Measurements from ENCODE around the gene BRPF3. TPM values are rescaled to one million over a fixed set of nuclear protein-coding genes. Genes with fewer than 3 reads are reported as not detected.

Gene BRPF3
- total RNA-seq, 1 donor from 2014 or later, result 6.3 TPM

GRCh38 chr6:36178544-36178943 lies 18.0 kb upstream of the BRPF3 start:
- H3K36me3 ChIP-seq (ENCODE audit: control insufficient read depth, insufficient read depth, low read length), result no peaks in the 10 kb centered on the region
- FAIRE-seq, result no peak
- TF ChIP-seq, protein P1, sequence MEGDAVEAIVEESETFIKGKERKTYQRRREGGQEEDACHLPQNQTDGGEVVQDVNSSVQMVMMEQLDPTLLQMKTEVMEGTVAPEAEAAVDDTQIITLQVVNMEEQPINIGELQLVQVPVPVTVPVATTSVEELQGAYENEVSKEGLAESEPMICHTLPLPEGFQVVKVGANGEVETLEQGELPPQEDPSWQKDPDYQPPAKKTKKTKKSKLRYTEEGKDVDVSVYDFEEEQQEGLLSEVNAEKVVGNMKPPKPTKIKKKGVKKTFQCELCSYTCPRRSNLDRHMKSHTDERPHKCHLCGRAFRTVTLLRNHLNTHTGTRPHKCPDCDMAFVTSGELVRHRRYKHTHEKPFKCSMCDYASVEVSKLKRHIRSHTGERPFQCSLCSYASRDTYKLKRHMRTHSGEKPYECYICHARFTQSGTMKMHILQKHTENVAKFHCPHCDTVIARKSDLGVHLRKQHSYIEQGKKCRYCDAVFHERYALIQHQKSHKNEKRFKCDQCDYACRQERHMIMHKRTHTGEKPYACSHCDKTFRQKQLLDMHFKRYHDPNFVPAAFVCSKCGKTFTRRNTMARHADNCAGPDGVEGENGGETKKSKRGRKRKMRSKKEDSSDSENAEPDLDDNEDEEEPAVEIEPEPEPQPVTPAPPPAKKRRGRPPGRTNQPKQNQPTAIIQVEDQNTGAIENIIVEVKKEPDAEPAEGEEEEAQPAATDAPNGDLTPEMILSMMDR (IDR thresholded peaks at IDR 0.05; ENCODE audit: insufficient read depth, low read length, severe bottlenecking), result no peak
- no peak overlapping the region for H3K4me3 ChIP-seq (ENCODE audit: low read depth, low read length)
- DNase-seq (ENCODE audit: low read depth), result no peak
- H3K27me3 ChIP-seq (ENCODE audit: control insufficient read depth, insufficient read depth, low read length), result no peaks in the 10 kb centered on the region

DNA sequence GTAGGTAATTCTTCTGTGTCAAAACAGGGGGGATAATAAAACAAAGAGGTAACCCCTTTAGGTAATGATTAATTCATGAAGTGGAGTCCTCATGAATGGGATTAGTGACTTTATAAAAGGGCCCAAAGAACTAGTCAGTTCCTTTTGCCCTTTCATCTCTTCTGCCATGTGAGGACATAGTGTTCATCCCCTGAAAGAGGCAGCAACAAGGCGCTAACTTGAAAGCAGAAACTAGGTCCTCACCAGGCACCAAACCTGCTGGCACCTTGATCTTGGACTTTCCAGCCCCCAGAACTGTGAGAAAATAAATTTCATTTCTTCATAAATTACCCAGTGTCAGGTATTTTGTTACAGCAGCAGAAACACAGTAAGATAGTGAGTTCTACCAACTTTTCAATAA lies 16.4 kb upstream of the BRPF3 start:
- Histone ChIP-seq H3K4me3 (ENCODE audit: low read depth, low read length) (no peak overlapping the region), H3K36me3 (ENCODE audit: control insufficient read depth, insufficient read depth, low read length) (no peaks in the 10 kb centered on the region), H3K27me3 (ENCODE audit: control insufficient read depth, insufficient read depth, low read length) (no peaks in the 10 kb centered on the region)
- DNase-seq (ENCODE audit: low read depth), result no peak
- no peak for FAIRE-seq
- TF ChIP-seq, protein P1 (IDR thresholded peaks at IDR 0.05; ENCODE audit: insufficient read depth, low read length, severe bottlenecking), result no peak

DNA sequence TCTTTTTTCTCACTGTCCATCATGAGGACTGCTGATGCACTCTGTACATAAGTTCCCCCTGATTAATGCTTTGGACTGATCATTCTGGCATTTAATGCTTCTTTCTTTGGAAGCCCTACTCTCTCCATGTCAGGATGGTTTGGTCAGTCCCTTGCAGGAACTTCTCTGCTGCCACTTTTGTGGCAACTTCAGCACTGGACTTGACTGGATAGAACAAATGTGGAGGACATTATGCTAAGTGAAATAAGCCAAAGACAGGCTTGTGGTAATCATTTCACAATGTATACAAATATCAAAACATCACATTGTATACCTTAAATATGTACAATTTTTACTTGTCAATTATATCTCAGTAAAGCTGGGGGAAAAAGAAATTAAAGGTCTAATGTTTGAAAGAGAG lies 12.2 kb upstream of the BRPF3 start:
- TF ChIP-seq, protein P1 (IDR thresholded peaks at IDR 0.05; ENCODE audit: insufficient read depth, low read length, severe bottlenecking), result no peak
- Histone ChIP-seq H3K36me3 (ENCODE audit: control insufficient read depth, insufficient read depth, low read length) (no peaks in the 10 kb centered on the region), H3K27me3 (ENCODE audit: control insufficient read depth, insufficient read depth, low read length) (no peaks in the 10 kb centered on the region), H3K4me3 (ENCODE audit: low read depth, low read length) (no peak overlapping the region)
- DNase-seq (ENCODE audit: low read depth) (no peak), FAIRE-seq (no peak)

- FAIRE-seq (no peak), DNase-seq (ENCODE audit: low read depth) (no peak)
Measured at GRCh38 chr6:36186199-36186598, 10.3 kb upstream of the BRPF3 start.

DNA sequence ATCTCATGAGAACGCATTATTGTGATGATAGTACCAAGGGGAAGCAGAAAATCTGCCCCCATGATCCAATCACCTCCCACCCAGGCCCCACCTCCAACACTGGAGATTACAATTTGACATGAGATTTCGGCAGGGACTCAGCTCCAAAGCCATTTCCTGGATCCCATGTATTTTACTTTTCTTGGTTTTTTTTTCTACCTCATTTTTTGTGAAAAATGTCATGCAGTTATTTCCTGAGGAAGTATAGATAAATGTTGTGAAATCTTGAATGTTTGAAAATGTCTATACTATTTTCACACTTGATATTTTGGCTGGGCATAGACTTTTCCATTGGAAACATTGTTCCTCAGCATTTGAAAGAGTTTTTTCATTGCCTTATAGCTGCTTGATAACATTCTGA lies 9.1 kb upstream of the BRPF3 start:
- DNase-seq (ENCODE audit: low read depth), result no peak
- H3K27me3 ChIP-seq (ENCODE audit: control insufficient read depth, insufficient read depth, low read length), result no peaks in the 10 kb centered on the region
- no peak overlapping the region for H3K4me3 ChIP-seq (ENCODE audit: low read depth, low read length)
- no peak for FAIRE-seq
- TF ChIP-seq, protein P1 (IDR thresholded peaks at IDR 0.05; ENCODE audit: insufficient read depth, low read length, severe bottlenecking), result no peak
- H3K36me3 ChIP-seq (ENCODE audit: control insufficient read depth, insufficient read depth, low read length), result no peaks in the 10 kb centered on the region

More at GRCh38 chr6:36186199-36186598, 10.3 kb upstream of the BRPF3 start:
- no peaks in the 10 kb centered on the region for H3K27me3 ChIP-seq (ENCODE audit: control insufficient read depth, insufficient read depth, low read length)
- H3K36me3 ChIP-seq (ENCODE audit: control insufficient read depth, insufficient read depth, low read length), result no peaks in the 10 kb centered on the region
- H3K4me3 ChIP-seq (ENCODE audit: low read depth, low read length), result no peak overlapping the region
- TF ChIP-seq, protein P1 (IDR thresholded peaks at IDR 0.05; ENCODE audit: insufficient read depth, low read length, severe bottlenecking), result no peak

DNA sequence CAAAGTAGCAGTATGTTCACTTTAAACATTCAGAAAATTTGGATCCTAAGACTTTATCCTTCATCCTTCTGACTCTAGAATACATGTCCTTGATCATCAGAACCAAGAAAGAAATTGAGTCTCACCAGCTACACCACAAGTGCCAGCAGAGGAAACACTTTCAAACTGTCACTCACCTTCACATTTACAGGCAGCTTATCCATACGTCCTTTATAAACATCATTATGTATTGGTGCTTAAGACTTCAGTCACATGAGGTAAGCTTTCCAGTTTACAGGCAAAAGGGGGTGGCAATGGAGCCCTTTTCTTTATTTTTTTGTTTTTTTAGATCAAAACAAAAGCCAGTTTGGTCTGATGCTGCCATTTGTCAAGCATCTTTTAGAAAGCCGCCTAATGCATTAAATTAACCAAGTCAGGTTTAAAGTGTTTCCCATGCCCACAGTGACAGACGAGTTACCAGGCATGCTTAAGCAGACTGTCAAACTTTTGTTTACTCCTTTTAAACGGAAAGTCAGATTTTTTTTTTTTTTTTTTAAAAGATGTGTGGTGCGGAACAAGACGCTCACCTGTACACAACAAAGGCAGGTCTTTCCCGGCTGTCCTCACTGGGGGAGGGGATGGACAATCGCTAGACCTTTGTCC lies 952 bp upstream of the BRPF3 start:
- FAIRE-seq (no peak), DNase-seq (ENCODE audit: low read depth) (peak; percentile 8)
- Histone ChIP-seq H3K27me3 (ENCODE audit: control insufficient read depth, insufficient read depth, low read length) (no peaks in the 10 kb centered on the region), H3K36me3 (ENCODE audit: control insufficient read depth, insufficient read depth, low read length) (peaks cover 2% of the 10 kb centered on the region), H3K4me3 (ENCODE audit: low read depth, low read length) (peak overlapping the region; percentile 71)
- TF ChIP-seq, protein P1 (IDR thresholded peaks at IDR 0.05; ENCODE audit: insufficient read depth, low read length, severe bottlenecking), result no peak

Measured in bronchial epithelial cell (primary cell).